Right atrium auricular region (tissue), 2 donors: ENCODE results near the gene RPL38. TPM values are rescaled to one million over a fixed set of nuclear protein-coding genes. Genes with fewer than 3 reads are reported as not detected.
"Not testable (repeated sequence)": the region's sequence is repeated elsewhere in the genome, so short reads cannot be mapped to it uniquely, and the experiment has no call there.

Experiments used
- DNase-seq: peaks from one replicate; pipeline ENCODE4 v3.0.0-alpha.2; 2019; ENCODE audit warnings: low spot score
- H3K27ac ChIP-seq, 2 donors: fragments of 200-600 bp; sonication (generic); 1 replicate in 1 of 2; 2 replicates in 1 of 2; pipeline ENCODE4 v1.5.1; 2016 to 2019
- H3K27me3 ChIP-seq, 2 donors: fragments of 200-600 bp; sonication (generic); one replicate each; pipeline versions ENCODE4 v1.5.1 to v1.6.0; 2017 to 2019
- H3K36me3 ChIP-seq: fragments of 200-600 bp; sonication (generic); one replicate; pipeline ENCODE4 v1.5.1; 2016
- H3K4me1 ChIP-seq, 2 donors: fragments of 200-600 bp; sonication (generic); one replicate each; pipeline versions ENCODE4 v1.5.1 to v1.6.0; 2017 to 2019
- H3K4me3 ChIP-seq, 2 donors: fragments of 200-600 bp; sonication (generic); 1 replicate in 1 of 2; 2 replicates in 1 of 2; pipeline ENCODE4 v1.5.1; 2017 to 2019; ENCODE audit warnings: mild to moderate bottlenecking in 1 of 2, moderate library complexity in 1 of 2
- H3K9me3 ChIP-seq, 2 donors: fragments of 200-600 bp; sonication (generic); one replicate each; pipeline ENCODE4 v1.5.1; 2019
- total RNA-seq, 2 donors: library from RNA; depleted of rRNA; stranded (reverse); fragments of >200 nt; gene quantifications; one replicate each; pipeline ENCODE4 v1.1.0, GENCODE V29; 2016
- TF ChIP-seq, protein P1 (sequence below), 2 donors: fragments of 200-600 bp; sonication (generic); IDR thresholded peaks; one replicate each; pipeline ENCODE4 v1.5.1; 2019; ENCODE audit warnings: antibody characterized with exemption in 2 of 2

RPL38 gene
- total RNA-seq, 2 donors from 2014 or later: 212 to 310 TPM

DNA sequence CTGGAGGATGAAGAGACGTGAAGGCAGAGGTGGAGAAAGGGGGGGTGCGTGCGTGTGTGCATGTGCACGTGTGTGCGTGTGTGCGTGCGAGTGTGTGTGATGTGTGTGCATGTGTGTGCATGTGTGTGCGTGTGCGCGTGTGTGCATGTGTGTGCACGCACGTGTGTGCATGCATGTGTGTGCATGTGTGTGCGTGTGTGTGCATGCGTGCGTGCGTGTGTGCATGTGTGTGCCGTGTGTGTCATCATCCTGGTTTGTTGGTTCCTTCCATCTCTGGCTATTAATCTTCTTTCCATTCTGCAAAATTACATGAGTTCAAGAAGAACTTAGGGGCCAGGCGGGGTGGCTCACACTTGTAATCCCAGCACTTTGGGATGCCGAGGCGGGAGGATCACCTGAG, 17.0 kb upstream of the RPL38 start:
- no peaks in the 10 kb centered on the region for H3K9me3 ChIP-seq
- TF ChIP-seq, protein P1, sequence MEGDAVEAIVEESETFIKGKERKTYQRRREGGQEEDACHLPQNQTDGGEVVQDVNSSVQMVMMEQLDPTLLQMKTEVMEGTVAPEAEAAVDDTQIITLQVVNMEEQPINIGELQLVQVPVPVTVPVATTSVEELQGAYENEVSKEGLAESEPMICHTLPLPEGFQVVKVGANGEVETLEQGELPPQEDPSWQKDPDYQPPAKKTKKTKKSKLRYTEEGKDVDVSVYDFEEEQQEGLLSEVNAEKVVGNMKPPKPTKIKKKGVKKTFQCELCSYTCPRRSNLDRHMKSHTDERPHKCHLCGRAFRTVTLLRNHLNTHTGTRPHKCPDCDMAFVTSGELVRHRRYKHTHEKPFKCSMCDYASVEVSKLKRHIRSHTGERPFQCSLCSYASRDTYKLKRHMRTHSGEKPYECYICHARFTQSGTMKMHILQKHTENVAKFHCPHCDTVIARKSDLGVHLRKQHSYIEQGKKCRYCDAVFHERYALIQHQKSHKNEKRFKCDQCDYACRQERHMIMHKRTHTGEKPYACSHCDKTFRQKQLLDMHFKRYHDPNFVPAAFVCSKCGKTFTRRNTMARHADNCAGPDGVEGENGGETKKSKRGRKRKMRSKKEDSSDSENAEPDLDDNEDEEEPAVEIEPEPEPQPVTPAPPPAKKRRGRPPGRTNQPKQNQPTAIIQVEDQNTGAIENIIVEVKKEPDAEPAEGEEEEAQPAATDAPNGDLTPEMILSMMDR (IDR thresholded peaks at IDR 0.05): no peak
- DNase-seq: no peak
- H3K4me3 ChIP-seq: no peak overlapping the region
- H3K4me1 ChIP-seq: no peaks in the 10 kb centered on the region
- no peaks in the 10 kb centered on the region for H3K27me3 ChIP-seq
- H3K27ac ChIP-seq: no peak overlapping the region
- no peaks in the 10 kb centered on the region for H3K36me3 ChIP-seq

DNA sequence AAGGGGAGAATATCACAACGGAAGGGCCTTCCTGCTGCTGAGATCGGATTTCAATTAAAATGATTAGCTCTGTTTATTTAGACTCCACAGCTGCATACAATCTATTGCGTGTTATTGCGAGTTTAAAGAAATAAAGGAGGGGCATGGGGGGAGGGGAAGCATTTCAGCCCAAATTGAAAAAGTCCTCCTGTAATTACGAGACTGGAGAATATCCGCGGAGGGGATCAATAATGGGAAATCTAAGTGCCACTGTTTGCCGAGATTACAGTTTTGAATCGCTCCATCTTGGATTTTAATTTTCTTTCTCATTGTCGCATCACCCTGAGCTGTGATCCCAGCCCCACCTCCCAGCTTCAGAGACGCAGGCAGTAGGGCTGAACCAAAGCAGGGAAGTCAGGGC, 15.7 kb upstream of the RPL38 start:
- Histone ChIP-seq H3K4me3 (no peak overlapping the region), H3K27me3 (no peaks in the 10 kb centered on the region), H3K9me3 (no peaks in the 10 kb centered on the region), H3K27ac (no peak overlapping the region), H3K4me1 (no peaks in the 10 kb centered on the region), H3K36me3 (no peaks in the 10 kb centered on the region)
- no peak for DNase-seq
- TF ChIP-seq, protein P1 (IDR thresholded peaks at IDR 0.05): no peak

DNA sequence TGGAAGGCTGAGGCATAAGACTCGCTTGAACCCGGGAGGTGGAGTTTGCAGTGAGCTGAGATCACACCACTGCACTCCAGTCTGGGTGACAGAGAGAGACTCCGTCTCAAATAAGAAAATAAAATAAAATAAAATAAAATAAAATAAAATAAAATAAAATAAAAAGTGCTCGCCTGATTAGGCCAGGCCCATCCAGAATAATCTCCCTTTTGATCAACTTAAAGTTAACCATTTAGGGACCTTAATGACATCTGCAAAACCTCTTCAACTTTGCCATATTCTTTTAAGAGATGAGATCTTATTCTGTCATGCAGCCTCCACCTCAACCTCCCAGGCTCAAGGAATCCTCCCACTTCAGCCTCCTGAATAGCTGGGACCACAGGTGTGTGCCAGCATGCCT, 14.8 kb upstream of the RPL38 start:
- not testable (repeated sequence) for DNase-seq, H3K9me3 ChIP-seq, H3K36me3 ChIP-seq, H3K27me3 ChIP-seq, H3K4me1 ChIP-seq, H3K27ac ChIP-seq, H3K4me3 ChIP-seq

DNA sequence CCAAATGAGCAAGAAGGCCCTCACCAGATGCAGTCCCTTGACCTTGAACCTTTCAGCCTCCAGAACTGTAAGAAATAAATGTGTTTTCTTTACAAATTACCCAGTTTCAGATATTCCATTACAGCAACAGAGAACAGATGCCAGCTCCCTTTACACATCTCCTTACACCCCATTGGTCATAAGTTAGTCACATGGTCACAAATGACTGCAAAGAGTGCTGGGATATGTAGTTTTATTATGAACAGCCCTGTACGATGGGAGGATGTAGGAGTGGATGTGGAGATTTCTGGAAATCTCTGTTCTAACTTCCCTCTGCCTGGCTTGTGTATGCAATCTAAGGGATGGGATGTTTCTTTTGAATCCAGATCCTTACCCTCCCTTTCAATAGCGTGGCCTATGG, 13.3 kb upstream of the RPL38 start:
- H3K4me3 ChIP-seq: no peak overlapping the region
- H3K36me3 ChIP-seq: no peaks in the 10 kb centered on the region
- no peaks in the 10 kb centered on the region for H3K9me3 ChIP-seq
- H3K27me3 ChIP-seq: no peaks in the 10 kb centered on the region
- TF ChIP-seq, protein P1 (IDR thresholded peaks at IDR 0.05): no peak
- no peak for DNase-seq
- H3K27ac ChIP-seq: no peak overlapping the region
- no peaks in the 10 kb centered on the region for H3K4me1 ChIP-seq

DNA sequence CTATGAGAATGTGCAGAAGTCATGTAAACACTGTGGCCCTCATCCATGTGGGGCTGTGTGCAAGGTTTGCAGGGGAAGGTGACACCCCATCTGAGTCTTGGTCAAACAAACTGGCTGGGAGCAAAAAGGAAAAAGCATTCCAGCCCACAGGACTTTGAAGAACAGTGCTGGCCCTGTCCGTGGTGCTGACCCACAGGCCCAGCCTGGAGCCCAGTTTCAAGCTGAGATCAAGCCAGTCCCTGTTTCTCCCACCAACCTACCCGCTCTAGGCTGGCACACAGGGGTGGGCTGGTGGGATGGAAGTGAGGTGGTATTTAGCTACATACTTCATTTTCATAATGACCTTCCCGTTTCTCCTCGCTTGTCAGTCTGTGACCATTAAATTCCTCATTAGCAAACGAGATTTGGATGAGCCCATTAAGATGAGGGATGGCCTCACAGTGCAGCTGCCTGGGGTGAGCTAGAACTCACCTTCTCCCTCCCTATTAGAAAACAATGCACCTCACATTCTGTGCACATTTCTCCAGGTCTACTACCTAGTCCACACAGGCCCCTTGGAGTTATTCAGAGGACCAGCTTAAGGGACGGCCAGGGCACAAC, 12.6 kb upstream of the RPL38 start:
- DNase-seq: no peak
- Histone ChIP-seq H3K36me3 (no peaks in the 10 kb centered on the region), H3K27ac (no peak overlapping the region), H3K9me3 (no peaks in the 10 kb centered on the region), H3K4me1 (no peaks in the 10 kb centered on the region), H3K27me3 (no peaks in the 10 kb centered on the region), H3K4me3 (no peak overlapping the region)
- TF ChIP-seq, protein P1 (IDR thresholded peaks at IDR 0.05): no peak

DNA sequence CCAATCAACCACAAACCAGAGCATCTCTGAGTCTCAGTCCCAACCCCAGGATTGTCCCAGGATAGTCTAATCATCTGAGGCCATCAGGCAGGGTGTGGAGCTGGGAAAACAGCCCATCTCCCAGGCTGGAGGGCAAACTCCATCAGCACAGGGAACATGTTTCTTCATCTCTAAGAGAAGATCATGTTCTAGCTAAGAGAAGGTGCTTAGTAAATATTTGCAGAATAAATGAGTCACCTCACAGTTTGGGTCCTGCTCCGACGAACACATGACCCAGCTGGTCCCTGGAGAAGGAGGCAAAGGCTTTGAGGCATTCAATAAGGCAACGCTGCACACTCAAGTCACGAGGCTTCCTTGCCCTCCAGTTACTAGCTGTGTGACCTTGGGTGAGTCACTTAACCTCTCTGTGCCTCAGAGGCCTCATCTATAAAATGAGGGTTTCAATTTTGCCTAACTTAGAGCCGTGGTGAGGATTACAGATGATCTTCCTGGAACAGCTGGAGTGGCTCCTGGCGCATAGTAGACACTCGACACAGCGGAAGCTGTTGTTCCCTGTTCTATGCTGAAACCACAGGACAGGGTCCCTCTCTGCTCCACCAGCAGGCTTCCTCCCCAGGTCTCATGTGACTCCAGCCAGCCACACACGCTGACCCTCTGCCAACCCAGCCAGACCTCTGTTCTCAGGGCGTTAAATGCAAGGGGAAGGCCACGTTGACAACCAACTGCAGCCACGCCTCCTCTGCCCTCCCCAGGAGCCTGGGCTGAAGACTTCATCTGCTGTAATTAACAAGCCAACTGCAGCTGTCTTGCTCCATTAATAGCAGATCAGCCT, 10.3 kb upstream of the RPL38 start:
- no peaks in the 10 kb centered on the region for H3K9me3 ChIP-seq
- H3K4me3 ChIP-seq: no peak overlapping the region
- H3K27ac ChIP-seq: no peak overlapping the region
- no peaks in the 10 kb centered on the region for H3K27me3 ChIP-seq
- no peaks in the 10 kb centered on the region for H3K4me1 ChIP-seq
- no peak for DNase-seq
- TF ChIP-seq, protein P1 (IDR thresholded peaks at IDR 0.05): no peak
- no peaks in the 10 kb centered on the region for H3K36me3 ChIP-seq
